ENCODE results near the gene CDH1.
A peak's percentile ranks its signal among the peaks of the same experiment; 100 is the strongest.
"Not testable (repeated sequence)": the region's sequence is repeated elsewhere in the genome, so short reads cannot be mapped to it uniquely, and the experiment has no call there.

The CDH1 gene

GRCh38 chr16:68835970-68836369, 98.9 kb downstream of the CDH1 start:
- no peak for TF ChIP-seq CTCF (IDR thresholded peaks at IDR 0.05; ENCODE audit: low read depth, low read length)
- no peak for DNase-seq (ENCODE audit: extremely low read depth, low read depth)

- no peak for DNase-seq (ENCODE audit: extremely low read depth, low read depth)
- TF ChIP-seq CTCF (IDR thresholded peaks at IDR 0.05; ENCODE audit: low read depth, low read length), result no peak
These were observed 102.7 kb downstream of the CDH1 start for GRCh38 chr16:68839831-68840230.

GRCh38 chr16:68842964-68843481, 105.9 kb downstream of the CDH1 start:
- DNase-seq (ENCODE audit: extremely low read depth, low read depth), result not testable (repeated sequence)

GRCh38 chr16:68843482-68844210, 106.6 kb downstream of the CDH1 start, which contains the start of gene TANGO6:
Gene TANGO6 (plus strand): TSS chr16:68843531. CDS start chr16:68843618, 87 bp downstream.
- DNase-seq (ENCODE audit: extremely low read depth, low read depth), result peak; percentile 34
- TF ChIP-seq CTCF (IDR thresholded peaks at IDR 0.05; ENCODE audit: low read depth, low read length), result peak; percentile 33

GRCh38 chr16:68844211-68844564, 107.1 kb downstream of the CDH1 start:
- TF ChIP-seq CTCF (IDR thresholded peaks at IDR 0.05; ENCODE audit: low read depth, low read length), result no peak

GRCh38 chr16:68848786-68849185, 111.7 kb downstream of the CDH1 start:
- no peak for TF ChIP-seq CTCF (IDR thresholded peaks at IDR 0.05; ENCODE audit: low read depth, low read length)
- DNase-seq (ENCODE audit: extremely low read depth, low read depth), result no peak

More at GRCh38 chr16:68844211-68844564, 107.1 kb downstream of the CDH1 start:
- no peak for DNase-seq (ENCODE audit: extremely low read depth, low read depth)

- no peak for DNase-seq (ENCODE audit: extremely low read depth, low read depth)
- TF ChIP-seq CTCF (IDR thresholded peaks at IDR 0.05; ENCODE audit: low read depth, low read length), result no peak
These were observed 113.4 kb downstream of the CDH1 start for GRCh38 chr16:68850481-68850880.

- TF ChIP-seq CTCF (IDR thresholded peaks at IDR 0.05; ENCODE audit: low read depth, low read length), result no peak
- no peak for DNase-seq (ENCODE audit: extremely low read depth, low read depth)
These were observed 114.5 kb downstream of the CDH1 start for GRCh38 chr16:68851601-68852000.

Measured in AG09319 (cell line).